Stimulated activated CD4-positive, alpha-beta T cell treated with anti-CD3 and anti-CD28 coated beads, Interleukin-2, amount 100 ng/mL, for 4 hours (primary cell): ENCODE data around the gene CD99L2.

Experiments
- DNase-seq: peaks from one replicate; pipeline ENCODE4 v3.0.0-alpha.2; 2020; ENCODE audit warnings: low read depth

CD99L2 gene

GRCh38 chrX:150898343-150899190 is at the start of gene CD99L2:
Gene CD99L2, minus strand, starts transcription at chrX:150898668. Its CDS starts 80 bp downstream, at chrX:150898588.
- peak; percentile 85 for DNase-seq

- DNase-seq = no peak
Measured at GRCh38 chrX:150944233-150944632, 45.8 kb upstream of the CD99L2 start.

GRCh38 chrX:150942942-150943594 is 44.6 kb upstream of the CD99L2 start:
- DNase-seq = no peak

- DNase-seq = no peak
Measured at GRCh38 chrX:150941580-150941979, 43.1 kb upstream of the CD99L2 start.

GRCh38 chrX:150940844-150941495 is 42.5 kb upstream of the CD99L2 start:
- DNase-seq = no peak

- no peak for DNase-seq
Measured at GRCh38 chrX:150936556-150936955, 38.1 kb upstream of the CD99L2 start.

GRCh38 chrX:150935467-150935866 is 37.0 kb upstream of the CD99L2 start:
- DNase-seq = no peak

- no peak for DNase-seq
Measured at GRCh38 chrX:150934453-150934852, 36.0 kb upstream of the CD99L2 start.

- no peak for DNase-seq
Measured at GRCh38 chrX:150933945-150934350, 35.5 kb upstream of the CD99L2 start.

GRCh38 chrX:150929058-150929457 is 30.6 kb upstream of the CD99L2 start:
- DNase-seq = no peak

GRCh38 chrX:150926791-150927190 is 28.3 kb upstream of the CD99L2 start:
- no peak for DNase-seq

GRCh38 chrX:150926304-150926703 is 27.8 kb upstream of the CD99L2 start:
- DNase-seq = no peak

- no peak for DNase-seq
Measured at GRCh38 chrX:150919401-150919800, 20.9 kb upstream of the CD99L2 start.

GRCh38 chrX:150913511-150913910 is 15.0 kb upstream of the CD99L2 start:
- no peak for DNase-seq

- DNase-seq = no peak
Measured at GRCh38 chrX:150907474-150907873, 9.0 kb upstream of the CD99L2 start.

- no peak for DNase-seq
Measured at GRCh38 chrX:150906694-150907093, 8.2 kb upstream of the CD99L2 start.

GRCh38 chrX:150905293-150905692 is 6.8 kb upstream of the CD99L2 start:
- DNase-seq = no peak

GRCh38 chrX:150903110-150903508 is 4.6 kb upstream of the CD99L2 start:
- no peak for DNase-seq

GRCh38 chrX:150902434-150903109 is 4.1 kb upstream of the CD99L2 start:
- no peak for DNase-seq

- DNase-seq = no peak
Measured at GRCh38 chrX:150899191-150899757, 806 bp upstream of the CD99L2 start.

GRCh38 chrX:150897421-150898320 is 797 bp downstream of the CD99L2 start:
- DNase-seq = peak; percentile 22
